GM23338 (cell line): ENCODE measurements around the gene BICD2. TPM values are rescaled to one million over a fixed set of nuclear protein-coding genes. Genes with fewer than 3 reads are reported as not detected.

Experiments
- ATAC-seq: fragments of 200-7000 bp; cut with Tn5 transposase; 3 replicates; pipeline ENCODE4 v1.9.1; 2020
- DNase-seq: peaks from one replicate; pipeline ENCODE4 v3.0.0-alpha.2; 2015; ENCODE audit warnings: low spot score
- H2AFZ ChIP-seq: fragments of 200-600 bp; sonication (generic); 2 replicates; pipeline ENCODE4 v1.8.0; 2016; ENCODE audit warnings: antibody characterized with exemption, mild to moderate bottlenecking, moderate library complexity
- H3F3A ChIP-seq: fragments of 200-600 bp; sonication (generic); replicated peaks from 2 replicates; pipeline ENCODE4 v1.8.0; 2017; ENCODE audit warnings: antibody characterized with exemption, mixed run types, low read depth
- H3K27ac ChIP-seq: fragments of 200-600 bp; sonication (generic); 2 replicates; pipeline ENCODE4 v1.6.1; 2016; ENCODE audit warnings: low read depth
- H3K27me3 ChIP-seq: fragments of 200-600 bp; sonication (generic); 2 replicates; pipeline ENCODE4 v1.8.0; 2016; ENCODE audit warnings: mild to moderate bottlenecking, mixed run types, moderate library complexity; ENCODE audit not compliant: insufficient read depth
- H3K36me3 ChIP-seq: fragments of 200-600 bp; sonication (generic); 2 replicates; pipeline ENCODE4 v1.8.0; 2016; ENCODE audit warnings: mild to moderate bottlenecking; ENCODE audit not compliant: insufficient read depth
- H3K4me1 ChIP-seq: fragments of 200-600 bp; sonication (generic); 2 replicates; pipeline ENCODE4 v1.8.0; 2016; ENCODE audit warnings: mild to moderate bottlenecking, moderate library complexity; ENCODE audit not compliant: insufficient read depth
- H3K4me2 ChIP-seq: fragments of 200-600 bp; sonication (generic); 2 replicates; pipeline ENCODE4 v1.7.1; 2017; ENCODE audit warnings: mixed run types
- H3K4me3 ChIP-seq: fragments of 200-600 bp; sonication (generic); 2 replicates; pipeline ENCODE4 v1.6.1; 2016; ENCODE audit warnings: mixed run types
- H3K79me2 ChIP-seq: fragments of 200-600 bp; sonication (generic); replicated peaks from 2 replicates; pipeline ENCODE4 v1.8.0; 2017; ENCODE audit warnings: mild to moderate bottlenecking; ENCODE audit not compliant: insufficient read depth
- H3K9me2 ChIP-seq: fragments of 200-600 bp; sonication (generic); 2 replicates; pipeline ENCODE4 v1.8.0; 2017; ENCODE audit not compliant: insufficient read depth
- H4K20me1 ChIP-seq: fragments of 200-600 bp; sonication (generic); replicated peaks from 2 replicates; pipeline ENCODE4 v1.8.0; 2017; ENCODE audit warnings: mild to moderate bottlenecking; ENCODE audit not compliant: insufficient read depth
- H3K27ac Mint-ChIP-seq: 2 replicates; pipeline ENCODE4 v1.8.0; 2020; ENCODE audit warnings: inconsistent platforms, mild to moderate bottlenecking, moderate library complexity, mixed read lengths
- H3K27me3 Mint-ChIP-seq: 3 replicates; pipeline ENCODE4 v1.8.0; 2022; ENCODE audit warnings: low read depth, mild to moderate bottlenecking, moderate library complexity, mixed read lengths, inconsistent platforms; ENCODE audit not compliant: insufficient read depth, poor library complexity
- H3K36me3 Mint-ChIP-seq: 3 replicates; pipeline ENCODE4 v1.8.0; 2021; ENCODE audit warnings: low read depth, mild to moderate bottlenecking, inconsistent platforms, moderate library complexity, mixed read lengths
- H3K4me1 Mint-ChIP-seq: 3 replicates; pipeline ENCODE4 v1.8.0; 2020; ENCODE audit warnings: mild to moderate bottlenecking, inconsistent platforms, mixed read lengths
- H3K4me3 Mint-ChIP-seq: 3 replicates; pipeline ENCODE4 v1.8.0; 2021; ENCODE audit warnings: moderate library complexity, mild to moderate bottlenecking, inconsistent platforms, mixed read lengths
- H3K9me3 Mint-ChIP-seq: 3 replicates; pipeline ENCODE4 v1.8.0; 2020; ENCODE audit warnings: moderate library complexity, mild to moderate bottlenecking, inconsistent platforms, mixed read lengths
- CREB1 ChIP-seq: fragments of 250-450 bp; sonication (Bioruptor Pico); IDR thresholded peaks from 2 replicates; pipeline ENCODE4 v1.5.0; 2020; ENCODE audit warnings: low read depth, mild to moderate bottlenecking, moderate library complexity
- EZH2 ChIP-seq: fragments of 200-600 bp; sonication (generic); IDR thresholded peaks from one replicate; pipeline ENCODE4 v1.8.0; 2017; ENCODE audit warnings: antibody characterized with exemption, mild to moderate bottlenecking, low read depth; ENCODE audit not compliant: unreplicated experiment
- EZH2phosphoT487 ChIP-seq: fragments of 200-600 bp; sonication (generic); IDR thresholded peaks from one replicate; pipeline ENCODE4 v1.8.1; 2018; ENCODE audit warnings: antibody characterized with exemption; ENCODE audit not compliant: unreplicated experiment
- JUNB ChIP-seq: IDR thresholded peaks from one replicate; pipeline ENCODE4 v1.6.1; 2016; ENCODE audit warnings: antibody characterized with exemption; ENCODE audit not compliant: unreplicated experiment
- NANOG ChIP-seq: IDR thresholded peaks from 2 replicates; pipeline ENCODE4 v1.6.1; 2016; ENCODE audit warnings: antibody characterized with exemption, borderline replicate concordance
- POLR2AphosphoS5 ChIP-seq: IDR thresholded peaks from 2 replicates; pipeline ENCODE4 v1.6.1; 2016; ENCODE audit warnings: antibody characterized with exemption, low read depth
- STAT1 ChIP-seq: IDR thresholded peaks from one replicate; pipeline ENCODE4 v1.6.1; 2016; ENCODE audit warnings: antibody characterized with exemption; ENCODE audit not compliant: unreplicated experiment
- ZNF114 ChIP-seq: fragments of 250-450 bp; sonication (Bioruptor Pico); IDR thresholded peaks from 2 replicates; pipeline ENCODE4 v1.5.0; 2020; ENCODE audit warnings: mild to moderate bottlenecking, moderate library complexity
- ZNF331 ChIP-seq: fragments of 250-450 bp; sonication (Bioruptor Pico); IDR thresholded peaks from 2 replicates; pipeline ENCODE4 v1.5.0; 2020; ENCODE audit warnings: low read depth, mild to moderate bottlenecking, moderate library complexity
- ZNF462 ChIP-seq: fragments of 250-450 bp; sonication (Bioruptor Pico); IDR thresholded peaks from 2 replicates; pipeline ENCODE4 v1.5.0; 2020; ENCODE audit warnings: mild to moderate bottlenecking, moderate library complexity
- polyA plus RNA-seq: library from polyadenylated mRNA; unstranded; fragments of >200 nt; fragmentation: Nextera tagmentation; extraction: Ambion mirVana; gene quantifications from 2 replicates; pipeline ENCODE4 v1.2.1, GENCODE V29; 2016
- total RNA-seq: library from RNA; depleted of rRNA; stranded (reverse); fragments of >200 nt; shearing (Covaris generic); gene quantifications from 2 replicates; pipeline ENCODE4 v1.2.3, GENCODE V29; 2014
- TF ChIP-seq, protein P1 (sequence below): IDR thresholded peaks from 2 replicates; pipeline ENCODE4 v1.6.1; 2016; ENCODE audit warnings: antibody characterized with exemption
- TF ChIP-seq, protein P2 (sequence below), 2 experiments: fragments of 200-600 bp in 1 of 2; sonication (generic) in 1 of 2; conservative IDR thresholded peaks; 2 replicates each; pipeline versions ENCODE4 v1.5.1 to v1.6.1; 2016 to 2017; ENCODE audit warnings: antibody characterized with exemption in 2 of 2, low read depth in 2 of 2, mild to moderate bottlenecking in 2 of 2, moderate library complexity in 1 of 2
- TF ChIP-seq, protein P3 (sequence below): IDR thresholded peaks from one replicate; pipeline ENCODE4 v1.6.1; 2018; ENCODE audit warnings: antibody characterized with exemption; ENCODE audit not compliant: unreplicated experiment

The BICD2 gene
- total and polyA plus RNA-seq, 2 experiments from 2014 or later: 8.7 to 34.3 TPM

DNA sequence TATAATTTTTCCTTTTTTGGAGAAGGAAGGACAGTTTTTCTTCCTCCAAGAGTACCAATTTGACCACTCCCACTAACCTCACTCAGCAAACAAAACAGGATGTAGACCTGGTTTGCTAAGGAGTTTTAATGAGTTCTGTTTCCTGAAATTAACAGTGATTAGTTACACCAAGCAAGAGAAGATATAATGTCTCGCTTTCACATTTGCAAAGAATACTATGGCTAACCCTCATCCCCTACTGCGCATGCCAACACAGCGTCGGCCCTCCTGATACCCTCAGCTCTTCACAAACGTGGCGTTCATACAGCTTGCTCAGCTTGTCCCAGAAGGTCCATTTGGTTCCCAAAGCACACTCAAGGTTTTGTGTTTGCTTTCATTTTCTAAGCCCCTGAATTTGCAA is 52.8 kb downstream of the BICD2 start:
- peaks cover 20% of the 10 kb centered on the region; the same call in 1 of the 2 replicates for H3K36me3 ChIP-seq
- H4K20me1 ChIP-seq: no peaks in the 10 kb centered on the region; the same call in 1 of the 2 replicates
- no peak overlapping the region for H2AFZ ChIP-seq
- TF ChIP-seq CREB1 (CRISPR knock-in tag) (no peak), POLR2AphosphoS5 (no peak), ZNF331 (CRISPR knock-in tag) (no peak), NANOG (no peak), ZNF462 (CRISPR knock-in tag) (no peak), EZH2phosphoT487 (no peak), ZNF114 (no peak), EZH2 (no peak), STAT1 (no peak), JUNB (no peak)
- TF ChIP-seq, protein P1, sequence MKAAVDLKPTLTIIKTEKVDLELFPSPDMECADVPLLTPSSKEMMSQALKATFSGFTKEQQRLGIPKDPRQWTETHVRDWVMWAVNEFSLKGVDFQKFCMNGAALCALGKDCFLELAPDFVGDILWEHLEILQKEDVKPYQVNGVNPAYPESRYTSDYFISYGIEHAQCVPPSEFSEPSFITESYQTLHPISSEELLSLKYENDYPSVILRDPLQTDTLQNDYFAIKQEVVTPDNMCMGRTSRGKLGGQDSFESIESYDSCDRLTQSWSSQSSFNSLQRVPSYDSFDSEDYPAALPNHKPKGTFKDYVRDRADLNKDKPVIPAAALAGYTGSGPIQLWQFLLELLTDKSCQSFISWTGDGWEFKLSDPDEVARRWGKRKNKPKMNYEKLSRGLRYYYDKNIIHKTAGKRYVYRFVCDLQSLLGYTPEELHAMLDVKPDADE: no peak
- TF ChIP-seq, protein P2, sequence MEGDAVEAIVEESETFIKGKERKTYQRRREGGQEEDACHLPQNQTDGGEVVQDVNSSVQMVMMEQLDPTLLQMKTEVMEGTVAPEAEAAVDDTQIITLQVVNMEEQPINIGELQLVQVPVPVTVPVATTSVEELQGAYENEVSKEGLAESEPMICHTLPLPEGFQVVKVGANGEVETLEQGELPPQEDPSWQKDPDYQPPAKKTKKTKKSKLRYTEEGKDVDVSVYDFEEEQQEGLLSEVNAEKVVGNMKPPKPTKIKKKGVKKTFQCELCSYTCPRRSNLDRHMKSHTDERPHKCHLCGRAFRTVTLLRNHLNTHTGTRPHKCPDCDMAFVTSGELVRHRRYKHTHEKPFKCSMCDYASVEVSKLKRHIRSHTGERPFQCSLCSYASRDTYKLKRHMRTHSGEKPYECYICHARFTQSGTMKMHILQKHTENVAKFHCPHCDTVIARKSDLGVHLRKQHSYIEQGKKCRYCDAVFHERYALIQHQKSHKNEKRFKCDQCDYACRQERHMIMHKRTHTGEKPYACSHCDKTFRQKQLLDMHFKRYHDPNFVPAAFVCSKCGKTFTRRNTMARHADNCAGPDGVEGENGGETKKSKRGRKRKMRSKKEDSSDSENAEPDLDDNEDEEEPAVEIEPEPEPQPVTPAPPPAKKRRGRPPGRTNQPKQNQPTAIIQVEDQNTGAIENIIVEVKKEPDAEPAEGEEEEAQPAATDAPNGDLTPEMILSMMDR (conservative IDR thresholded peaks at IDR 0.05; ENCODE audit: low read depth in 2 of 2): no peak
- TF ChIP-seq, protein P3, sequence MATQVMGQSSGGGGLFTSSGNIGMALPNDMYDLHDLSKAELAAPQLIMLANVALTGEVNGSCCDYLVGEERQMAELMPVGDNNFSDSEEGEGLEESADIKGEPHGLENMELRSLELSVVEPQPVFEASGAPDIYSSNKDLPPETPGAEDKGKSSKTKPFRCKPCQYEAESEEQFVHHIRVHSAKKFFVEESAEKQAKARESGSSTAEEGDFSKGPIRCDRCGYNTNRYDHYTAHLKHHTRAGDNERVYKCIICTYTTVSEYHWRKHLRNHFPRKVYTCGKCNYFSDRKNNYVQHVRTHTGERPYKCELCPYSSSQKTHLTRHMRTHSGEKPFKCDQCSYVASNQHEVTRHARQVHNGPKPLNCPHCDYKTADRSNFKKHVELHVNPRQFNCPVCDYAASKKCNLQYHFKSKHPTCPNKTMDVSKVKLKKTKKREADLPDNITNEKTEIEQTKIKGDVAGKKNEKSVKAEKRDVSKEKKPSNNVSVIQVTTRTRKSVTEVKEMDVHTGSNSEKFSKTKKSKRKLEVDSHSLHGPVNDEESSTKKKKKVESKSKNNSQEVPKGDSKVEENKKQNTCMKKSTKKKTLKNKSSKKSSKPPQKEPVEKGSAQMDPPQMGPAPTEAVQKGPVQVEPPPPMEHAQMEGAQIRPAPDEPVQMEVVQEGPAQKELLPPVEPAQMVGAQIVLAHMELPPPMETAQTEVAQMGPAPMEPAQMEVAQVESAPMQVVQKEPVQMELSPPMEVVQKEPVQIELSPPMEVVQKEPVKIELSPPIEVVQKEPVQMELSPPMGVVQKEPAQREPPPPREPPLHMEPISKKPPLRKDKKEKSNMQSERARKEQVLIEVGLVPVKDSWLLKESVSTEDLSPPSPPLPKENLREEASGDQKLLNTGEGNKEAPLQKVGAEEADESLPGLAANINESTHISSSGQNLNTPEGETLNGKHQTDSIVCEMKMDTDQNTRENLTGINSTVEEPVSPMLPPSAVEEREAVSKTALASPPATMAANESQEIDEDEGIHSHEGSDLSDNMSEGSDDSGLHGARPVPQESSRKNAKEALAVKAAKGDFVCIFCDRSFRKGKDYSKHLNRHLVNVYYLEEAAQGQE: no peak
- no peak overlapping the region for H3K4me2 ChIP-seq
- H3K4me1 ChIP-seq: no peaks in the 10 kb centered on the region
- H3K9me3 Mint-ChIP-seq: no peaks in the 10 kb centered on the region
- H3K36me3 Mint-ChIP-seq: peaks cover 37% of the 10 kb centered on the region
- ATAC-seq: no peak
- H3K4me3 Mint-ChIP-seq: no peak overlapping the region
- H3K4me3 ChIP-seq: no peak overlapping the region
- H3F3A ChIP-seq: no peaks in the 10 kb centered on the region
- H3K27ac ChIP-seq: no peak overlapping the region
- H3K27me3 ChIP-seq: no peaks in the 10 kb centered on the region
- H3K79me2 ChIP-seq: 0 out of 2 replicates have a peak, but pooled peaks cover 3% of the 10 kb centered on the region
- DNase-seq: no peak
- no peaks in the 10 kb centered on the region for H3K9me2 ChIP-seq
- peaks cover 4% of the 10 kb centered on the region for H3K27me3 Mint-ChIP-seq
- no peaks in the 10 kb centered on the region; the same call in 2 of the 3 replicates for H3K4me1 Mint-ChIP-seq
- no peak overlapping the region for H3K27ac Mint-ChIP-seq
